WTC11 (cell line): ENCODE data around the gene UNC5A.

Experiments
- ATF1 ChIP-seq: sonication (generic); formaldehyde crosslinking; IDR thresholded peaks from 2 replicates; pipeline ENCODE4 v1.8.1; 2023; ENCODE audit warnings: mild to moderate bottlenecking, moderate library complexity, missing genetic modification reagents
- EMX1 ChIP-seq: fragments of 250-450 bp; sonication (Bioruptor Pico); IDR thresholded peaks from 2 replicates; pipeline ENCODE4 v1.8.0; 2021; ENCODE audit warnings: mild to moderate bottlenecking
- ESRRA ChIP-seq: sonication (generic); formaldehyde crosslinking; IDR thresholded peaks from 2 replicates; pipeline ENCODE4 v1.8.1; 2022; ENCODE audit warnings: mild to moderate bottlenecking, missing genetic modification reagents, borderline replicate concordance
- NFYB ChIP-seq: sonication (generic); formaldehyde crosslinking; conservative IDR thresholded peaks from 2 replicates; pipeline ENCODE4 v1.8.0; 2022; ENCODE audit warnings: low read depth, missing genetic modification reagents
- NR2C2 ChIP-seq: sonication (generic); formaldehyde crosslinking; IDR thresholded peaks from 2 replicates; pipeline ENCODE4 v1.8.0; 2022; ENCODE audit warnings: mild to moderate bottlenecking, missing genetic modification reagents
- ZNF232 ChIP-seq: sonication (generic); formaldehyde crosslinking; IDR thresholded peaks from 2 replicates; pipeline ENCODE4 v1.8.0; 2022; ENCODE audit warnings: mild to moderate bottlenecking, missing genetic modification reagents
- ZNF416 ChIP-seq: fragments of 250-450 bp; sonication (Bioruptor Pico); IDR thresholded peaks from 2 replicates; pipeline ENCODE4 v1.9.0; 2021; ENCODE audit warnings: mild to moderate bottlenecking, inconsistent platforms
- TF ChIP-seq, protein P1 (sequence below): sonication (generic); formaldehyde crosslinking; IDR thresholded peaks from 2 replicates; pipeline ENCODE4 v1.8.1; 2022; ENCODE audit warnings: low read depth, mild to moderate bottlenecking, moderate library complexity, missing genetic modification reagents, borderline replicate concordance
- TF ChIP-seq, protein P2 (sequence below): sonication (generic); formaldehyde crosslinking; IDR thresholded peaks from 2 replicates; pipeline ENCODE4 v1.8.0; 2022; ENCODE audit warnings: mild to moderate bottlenecking, missing genetic modification reagents
- TF ChIP-seq, protein P3 (sequence below): fragments of 200-600 bp; IDR thresholded peaks from 2 replicates; pipeline ENCODE4 v1.8.0; 2022; ENCODE audit warnings: antibody characterized with exemption
- TF ChIP-seq, protein P4 (sequence below): fragments of 250-450 bp; sonication (Bioruptor Pico); IDR thresholded peaks from 2 replicates; pipeline ENCODE4 v1.8.0; 2021; ENCODE audit warnings: mild to moderate bottlenecking
- TF ChIP-seq, protein P5 (sequence below): sonication (generic); formaldehyde crosslinking; IDR thresholded peaks from 2 replicates; pipeline ENCODE4 v1.8.1; 2022; ENCODE audit warnings: mild to moderate bottlenecking, missing genetic modification reagents, moderate library complexity, borderline replicate concordance
- TF ChIP-seq, protein P6 (sequence below): sonication (generic); formaldehyde crosslinking; conservative IDR thresholded peaks from 2 replicates; pipeline ENCODE4 v1.8.1; 2022; ENCODE audit warnings: mild to moderate bottlenecking, missing genetic modification reagents
- TF ChIP-seq, protein P7 (sequence below): sonication (generic); formaldehyde crosslinking; IDR thresholded peaks from 2 replicates; pipeline ENCODE4 v1.8.0; 2023; ENCODE audit warnings: missing genetic modification reagents

DNA sequence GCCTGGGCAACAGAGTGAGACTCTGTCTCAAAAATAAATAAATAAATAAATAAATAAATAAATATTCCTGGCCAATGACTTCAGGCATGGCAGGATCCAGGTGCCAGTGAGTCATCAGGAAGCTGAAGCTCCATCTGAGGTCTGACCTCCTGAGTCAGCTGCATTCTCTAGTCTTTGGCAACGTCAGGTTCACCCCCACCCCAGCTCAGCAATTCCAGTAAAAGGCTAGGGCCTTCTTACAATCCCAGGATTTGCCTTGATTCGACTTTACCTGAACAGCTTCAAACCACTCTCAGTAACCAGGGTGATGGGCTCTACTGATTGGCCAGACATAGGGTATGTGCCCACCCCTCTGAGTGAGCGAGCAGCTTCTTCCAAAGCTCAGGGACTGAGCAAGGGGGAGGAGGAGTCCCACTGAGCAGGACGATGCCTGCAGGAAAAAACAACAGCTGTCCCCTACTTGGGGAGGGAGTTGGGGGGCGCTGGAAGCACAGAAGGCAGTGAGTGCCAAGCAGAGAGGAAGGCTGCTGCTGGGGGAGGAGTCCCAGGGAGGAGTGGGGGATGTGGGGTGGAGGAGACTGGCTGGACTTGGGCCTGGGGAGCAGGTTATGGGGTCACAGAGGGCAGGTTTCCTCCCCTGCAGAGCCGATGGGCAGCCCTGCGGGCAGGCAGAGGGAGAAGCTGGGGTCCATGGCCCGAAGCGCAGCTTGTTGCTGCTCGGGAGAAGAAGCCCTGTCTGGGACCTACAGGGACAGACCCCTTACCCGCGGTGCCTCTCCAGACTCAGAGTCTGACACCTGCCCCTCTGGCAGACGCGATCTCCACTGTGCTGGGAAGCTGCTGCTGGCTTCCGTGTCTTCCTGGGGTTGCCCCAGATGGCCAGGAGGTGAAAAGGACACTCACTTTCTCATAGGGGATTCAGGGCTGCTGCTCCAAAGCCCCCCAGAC is 25.9 kb upstream of the UNC5A start:
- TF ChIP-seq, protein P1, sequence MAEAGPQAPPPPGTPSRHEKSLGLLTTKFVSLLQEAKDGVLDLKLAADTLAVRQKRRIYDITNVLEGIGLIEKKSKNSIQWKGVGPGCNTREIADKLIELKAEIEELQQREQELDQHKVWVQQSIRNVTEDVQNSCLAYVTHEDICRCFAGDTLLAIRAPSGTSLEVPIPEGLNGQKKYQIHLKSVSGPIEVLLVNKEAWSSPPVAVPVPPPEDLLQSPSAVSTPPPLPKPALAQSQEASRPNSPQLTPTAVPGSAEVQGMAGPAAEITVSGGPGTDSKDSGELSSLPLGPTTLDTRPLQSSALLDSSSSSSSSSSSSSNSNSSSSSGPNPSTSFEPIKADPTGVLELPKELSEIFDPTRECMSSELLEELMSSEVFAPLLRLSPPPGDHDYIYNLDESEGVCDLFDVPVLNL (CRISPR knock-in tag) = no peak
- TF ChIP-seq, protein P2, sequence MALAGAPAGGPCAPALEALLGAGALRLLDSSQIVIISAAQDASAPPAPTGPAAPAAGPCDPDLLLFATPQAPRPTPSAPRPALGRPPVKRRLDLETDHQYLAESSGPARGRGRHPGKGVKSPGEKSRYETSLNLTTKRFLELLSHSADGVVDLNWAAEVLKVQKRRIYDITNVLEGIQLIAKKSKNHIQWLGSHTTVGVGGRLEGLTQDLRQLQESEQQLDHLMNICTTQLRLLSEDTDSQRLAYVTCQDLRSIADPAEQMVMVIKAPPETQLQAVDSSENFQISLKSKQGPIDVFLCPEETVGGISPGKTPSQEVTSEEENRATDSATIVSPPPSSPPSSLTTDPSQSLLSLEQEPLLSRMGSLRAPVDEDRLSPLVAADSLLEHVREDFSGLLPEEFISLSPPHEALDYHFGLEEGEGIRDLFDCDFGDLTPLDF = no peak
- TF ChIP-seq, protein P3, sequence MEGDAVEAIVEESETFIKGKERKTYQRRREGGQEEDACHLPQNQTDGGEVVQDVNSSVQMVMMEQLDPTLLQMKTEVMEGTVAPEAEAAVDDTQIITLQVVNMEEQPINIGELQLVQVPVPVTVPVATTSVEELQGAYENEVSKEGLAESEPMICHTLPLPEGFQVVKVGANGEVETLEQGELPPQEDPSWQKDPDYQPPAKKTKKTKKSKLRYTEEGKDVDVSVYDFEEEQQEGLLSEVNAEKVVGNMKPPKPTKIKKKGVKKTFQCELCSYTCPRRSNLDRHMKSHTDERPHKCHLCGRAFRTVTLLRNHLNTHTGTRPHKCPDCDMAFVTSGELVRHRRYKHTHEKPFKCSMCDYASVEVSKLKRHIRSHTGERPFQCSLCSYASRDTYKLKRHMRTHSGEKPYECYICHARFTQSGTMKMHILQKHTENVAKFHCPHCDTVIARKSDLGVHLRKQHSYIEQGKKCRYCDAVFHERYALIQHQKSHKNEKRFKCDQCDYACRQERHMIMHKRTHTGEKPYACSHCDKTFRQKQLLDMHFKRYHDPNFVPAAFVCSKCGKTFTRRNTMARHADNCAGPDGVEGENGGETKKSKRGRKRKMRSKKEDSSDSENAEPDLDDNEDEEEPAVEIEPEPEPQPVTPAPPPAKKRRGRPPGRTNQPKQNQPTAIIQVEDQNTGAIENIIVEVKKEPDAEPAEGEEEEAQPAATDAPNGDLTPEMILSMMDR = no peak
- TF ChIP-seq, protein P4, sequence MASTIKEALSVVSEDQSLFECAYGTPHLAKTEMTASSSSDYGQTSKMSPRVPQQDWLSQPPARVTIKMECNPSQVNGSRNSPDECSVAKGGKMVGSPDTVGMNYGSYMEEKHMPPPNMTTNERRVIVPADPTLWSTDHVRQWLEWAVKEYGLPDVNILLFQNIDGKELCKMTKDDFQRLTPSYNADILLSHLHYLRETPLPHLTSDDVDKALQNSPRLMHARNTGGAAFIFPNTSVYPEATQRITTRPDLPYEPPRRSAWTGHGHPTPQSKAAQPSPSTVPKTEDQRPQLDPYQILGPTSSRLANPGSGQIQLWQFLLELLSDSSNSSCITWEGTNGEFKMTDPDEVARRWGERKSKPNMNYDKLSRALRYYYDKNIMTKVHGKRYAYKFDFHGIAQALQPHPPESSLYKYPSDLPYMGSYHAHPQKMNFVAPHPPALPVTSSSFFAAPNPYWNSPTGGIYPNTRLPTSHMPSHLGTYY (CRISPR knock-in tag) = no peak
- TF ChIP-seq, protein P5, sequence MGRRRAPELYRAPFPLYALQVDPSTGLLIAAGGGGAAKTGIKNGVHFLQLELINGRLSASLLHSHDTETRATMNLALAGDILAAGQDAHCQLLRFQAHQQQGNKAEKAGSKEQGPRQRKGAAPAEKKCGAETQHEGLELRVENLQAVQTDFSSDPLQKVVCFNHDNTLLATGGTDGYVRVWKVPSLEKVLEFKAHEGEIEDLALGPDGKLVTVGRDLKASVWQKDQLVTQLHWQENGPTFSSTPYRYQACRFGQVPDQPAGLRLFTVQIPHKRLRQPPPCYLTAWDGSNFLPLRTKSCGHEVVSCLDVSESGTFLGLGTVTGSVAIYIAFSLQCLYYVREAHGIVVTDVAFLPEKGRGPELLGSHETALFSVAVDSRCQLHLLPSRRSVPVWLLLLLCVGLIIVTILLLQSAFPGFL (CRISPR knock-in tag) = no peak
- no peak for TF ChIP-seq EMX1 (CRISPR knock-in tag)
- TF ChIP-seq, protein P6, sequence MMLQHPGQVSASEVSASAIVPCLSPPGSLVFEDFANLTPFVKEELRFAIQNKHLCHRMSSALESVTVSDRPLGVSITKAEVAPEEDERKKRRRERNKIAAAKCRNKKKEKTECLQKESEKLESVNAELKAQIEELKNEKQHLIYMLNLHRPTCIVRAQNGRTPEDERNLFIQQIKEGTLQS = no peak
- TF ChIP-seq, protein P7, sequence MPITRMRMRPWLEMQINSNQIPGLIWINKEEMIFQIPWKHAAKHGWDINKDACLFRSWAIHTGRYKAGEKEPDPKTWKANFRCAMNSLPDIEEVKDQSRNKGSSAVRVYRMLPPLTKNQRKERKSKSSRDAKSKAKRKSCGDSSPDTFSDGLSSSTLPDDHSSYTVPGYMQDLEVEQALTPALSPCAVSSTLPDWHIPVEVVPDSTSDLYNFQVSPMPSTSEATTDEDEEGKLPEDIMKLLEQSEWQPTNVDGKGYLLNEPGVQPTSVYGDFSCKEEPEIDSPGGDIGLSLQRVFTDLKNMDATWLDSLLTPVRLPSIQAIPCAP (CRISPR knock-in tag) = no peak
- TF ChIP-seq NFYB (CRISPR knock-in tag) = no peak; the same call in 1 of the 2 replicates
- TF ChIP-seq ZNF416 (CRISPR knock-in tag) = no peak
- no peak for TF ChIP-seq ZNF232
- TF ChIP-seq NR2C2 = no peak
- no peak for TF ChIP-seq ESRRA (CRISPR knock-in tag)
- TF ChIP-seq ATF1 = no peak
